ENCODE data around the gene SYNGR3. TPM values are rescaled to one million over a fixed set of nuclear protein-coding genes. Genes with fewer than 3 reads are reported as not detected.
"Not testable (repeated sequence)": the region's sequence is repeated elsewhere in the genome, so short reads cannot be mapped to it uniquely, and the experiment has no call there.

The SYNGR3 gene
- total RNA-seq, 2 experiments from 2014 or later = 4.8 to 5.9 TPM

DNA sequence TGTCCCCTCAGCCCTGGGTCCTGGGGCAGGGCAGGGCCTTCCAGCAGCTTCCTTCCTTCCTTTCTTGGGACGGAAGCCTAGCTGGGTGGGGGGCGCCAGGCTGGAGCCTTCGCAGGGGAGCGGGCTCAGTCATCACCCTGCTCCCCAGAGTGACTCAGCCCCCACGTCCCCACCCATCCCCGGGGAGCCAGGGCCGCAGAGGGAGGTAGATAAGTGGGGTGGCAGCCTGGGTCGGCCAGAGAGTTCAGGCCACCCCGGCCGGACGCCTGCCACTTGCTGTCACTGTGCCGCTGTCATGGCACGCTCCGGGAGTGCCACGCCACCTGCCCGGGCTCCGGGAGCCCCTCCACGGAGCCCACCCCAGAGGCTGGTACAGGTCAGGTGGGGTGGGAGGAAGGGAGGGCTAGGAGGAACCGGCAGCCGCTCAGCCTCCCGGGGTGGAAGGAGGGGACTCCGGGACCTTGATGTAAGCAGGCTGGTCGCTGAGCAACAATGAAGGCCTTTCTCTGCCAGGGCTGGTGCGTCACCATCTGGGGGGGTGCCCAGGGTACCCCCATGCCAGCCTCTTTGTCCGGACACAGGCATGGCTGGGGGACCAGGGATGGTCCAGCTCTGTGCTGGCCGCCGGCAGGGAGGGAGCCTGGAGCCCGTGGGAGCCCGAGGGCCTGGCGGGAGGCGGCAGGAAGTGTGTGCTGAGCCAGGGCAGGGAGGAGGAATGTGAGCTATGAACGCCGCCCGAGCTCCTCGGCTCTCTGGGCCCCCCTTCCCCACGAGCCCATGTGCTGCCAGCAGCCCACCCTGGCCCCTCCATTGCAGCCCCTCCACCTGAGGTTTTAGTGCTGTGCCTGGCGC is 43.5 kb downstream of the SYNGR3 start:
- H3K4me1 Mint-ChIP-seq = no peaks in the 10 kb centered on the region
- ATAC-seq (peak; percentile 50), DNase-seq (peak; percentile 35)
- ChIA-PET CTCF (interaction anchor here (0.6 kb wide), 1 partner anchor 162 kb away, joined by 4 read pairs; no protein-coding TSS in a partner anchor), POLR2A (no interaction called here)
- no peak overlapping the region for H3K27ac Mint-ChIP-seq
- no peaks in the 10 kb centered on the region for H3K9me3 Mint-ChIP-seq (ENCODE audit: low read depth)
- no peaks in the 10 kb centered on the region for H3K36me3 Mint-ChIP-seq (ENCODE audit: low read depth)
- H3K4me3 Mint-ChIP-seq = no peak overlapping the region
- H3K27me3 Mint-ChIP-seq = no peaks in the 10 kb centered on the region
- intact Hi-C loops (cut with DNase I, micrococcal nuclease) = no loop called here

DNA sequence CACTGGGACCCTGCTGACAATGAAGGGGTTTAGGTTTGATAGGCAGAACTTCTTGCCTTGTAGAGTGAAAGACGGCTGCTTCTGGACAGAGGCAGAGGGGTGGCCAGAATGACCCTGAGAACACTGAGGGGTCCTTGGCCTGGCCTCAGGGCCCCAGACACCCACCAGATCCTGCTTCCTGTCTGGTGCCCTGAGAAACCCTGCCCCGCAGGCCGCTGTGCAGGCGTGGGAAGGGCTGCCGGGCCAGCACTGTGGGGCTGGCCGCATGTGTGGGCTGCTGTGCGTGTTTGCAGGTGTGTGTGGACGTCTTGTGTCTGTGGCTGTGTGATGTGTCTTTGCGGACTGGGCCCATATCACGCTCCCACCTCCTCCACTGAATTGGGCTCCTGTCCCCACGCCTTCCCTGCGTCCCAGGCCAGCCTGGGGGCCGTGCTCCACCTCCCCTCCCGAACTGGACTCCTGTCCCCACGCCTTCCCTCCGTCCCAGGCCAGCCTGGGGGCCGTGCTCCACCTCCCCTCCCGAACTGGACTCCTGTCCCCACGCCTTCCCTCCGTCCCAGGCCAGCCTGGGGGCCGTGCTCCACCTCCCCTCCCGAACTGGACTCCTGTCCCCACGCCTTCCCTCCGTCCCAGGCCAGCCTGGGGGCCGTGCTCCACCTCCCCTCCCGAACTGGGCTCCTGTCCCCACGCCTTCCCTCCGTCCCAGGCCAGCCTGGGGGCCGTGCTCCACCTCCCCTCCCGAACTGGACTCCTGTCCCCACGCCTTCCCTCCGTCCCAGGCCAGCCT is 44.3 kb downstream of the SYNGR3 start:
- POLR2A ChIA-PET; H3K9me3 Mint-ChIP-seq (ENCODE audit: low read depth); H3K27me3 Mint-ChIP-seq; intact Hi-C loops (cut with DNase I, micrococcal nuclease); H3K4me1 Mint-ChIP-seq; H3K27ac Mint-ChIP-seq; H3K4me3 Mint-ChIP-seq; H3K36me3 Mint-ChIP-seq (ENCODE audit: low read depth); ATAC-seq; DNase-seq: not testable (repeated sequence)
- CTCF ChIA-PET = interaction anchor here (0.6 kb wide), 1 partner anchor 161 kb away, joined by 4 read pairs; no protein-coding TSS in a partner anchor

DNA sequence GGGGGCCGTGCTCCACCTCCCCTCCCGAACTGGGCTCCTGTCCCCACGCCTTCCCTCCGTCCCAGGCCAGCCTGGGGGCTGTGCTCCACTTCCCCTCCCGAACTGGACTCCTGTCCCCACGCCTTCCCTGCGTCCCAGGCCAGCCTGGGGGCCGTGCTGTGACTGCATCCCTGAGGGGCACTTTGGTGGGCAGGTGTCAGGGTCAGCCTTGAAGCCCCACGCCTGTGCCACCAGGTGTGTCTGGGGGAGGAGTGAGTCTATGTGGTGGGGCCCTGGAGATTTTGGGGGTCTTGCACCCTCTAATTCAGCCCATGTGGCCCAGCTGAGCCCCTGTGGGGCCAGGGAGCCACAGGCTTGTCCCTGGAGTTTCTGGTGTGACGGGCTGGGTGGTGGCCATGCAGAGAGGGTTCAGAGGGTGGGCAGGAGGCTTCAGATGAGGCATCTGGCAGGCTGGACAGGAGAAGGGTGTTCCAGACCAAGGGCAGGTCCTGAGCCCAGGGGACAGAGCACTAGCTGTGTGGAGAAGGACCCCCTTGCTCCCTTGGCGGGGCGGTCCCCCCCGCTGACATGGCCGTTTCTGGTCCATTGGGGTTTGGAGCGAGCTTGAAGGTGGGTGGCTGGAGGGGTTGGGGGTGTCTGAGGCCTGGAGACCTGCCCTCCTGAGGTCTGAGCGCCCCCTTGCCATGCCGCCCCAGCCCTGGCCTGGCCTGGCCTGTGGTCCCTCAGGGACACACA is 45.1 kb downstream of the SYNGR3 start:
- Mint-ChIP-seq H3K4me3 (no peak overlapping the region), H3K9me3 (ENCODE audit: low read depth) (no peaks in the 10 kb centered on the region), H3K27ac (no peak overlapping the region), H3K27me3 (no peaks in the 10 kb centered on the region), H3K4me1 (no peaks in the 10 kb centered on the region), H3K36me3 (ENCODE audit: low read depth) (no peaks in the 10 kb centered on the region)
- DNase-seq (no peak), ATAC-seq (no peak)
- ChIA-PET POLR2A (no interaction called here), CTCF (no interaction called here)
- intact Hi-C loops (cut with DNase I, micrococcal nuclease) = no loop called here

GRCh38 chr16:2035431-2036199 is 45.8 kb downstream of the SYNGR3 start:
- intact Hi-C loops (cut with DNase I, micrococcal nuclease) = no loop called here
- ChIA-PET CTCF (no interaction called here), POLR2A (no interaction called here)
- H3K27me3 Mint-ChIP-seq = no peaks in the 10 kb centered on the region
- H3K4me3 Mint-ChIP-seq = no peak overlapping the region
- ATAC-seq (no peak), DNase-seq (no peak)
- H3K9me3 Mint-ChIP-seq (ENCODE audit: low read depth) = no peaks in the 10 kb centered on the region
- H3K27ac Mint-ChIP-seq = no peak overlapping the region
- no peaks in the 10 kb centered on the region for H3K4me1 Mint-ChIP-seq
- no peaks in the 10 kb centered on the region for H3K36me3 Mint-ChIP-seq (ENCODE audit: low read depth)

- Mint-ChIP-seq H3K9me3 (ENCODE audit: low read depth) (no peaks in the 10 kb centered on the region), H3K4me1 (no peaks in the 10 kb centered on the region), H3K27me3 (no peaks in the 10 kb centered on the region), H3K4me3 (no peak overlapping the region), H3K27ac (no peak overlapping the region), H3K36me3 (ENCODE audit: low read depth) (no peaks in the 10 kb centered on the region)
- DNase-seq (no peak), ATAC-seq (no peak)
- CTCF ChIA-PET = interaction anchor here (0.6 kb wide), 1 partner anchor 789 kb away, joined by 3 read pairs; no protein-coding TSS in a partner anchor
- POLR2A ChIA-PET = no interaction called here
- intact Hi-C loops (cut with DNase I, micrococcal nuclease) = no loop called here
Measured at GRCh38 chr16:2036200-2036966, 46.6 kb downstream of the SYNGR3 start.

GRCh38 chr16:2037115-2037514 is 47.3 kb downstream of the SYNGR3 start:
- ATAC-seq (no peak), DNase-seq (no peak)
- no peaks in the 10 kb centered on the region for H3K27me3 Mint-ChIP-seq
- H3K4me3 Mint-ChIP-seq = no peak overlapping the region
- POLR2A ChIA-PET = no interaction called here
- intact Hi-C loops (cut with DNase I, micrococcal nuclease) = no loop called here
- no peaks in the 10 kb centered on the region for H3K36me3 Mint-ChIP-seq (ENCODE audit: low read depth)
- no peaks in the 10 kb centered on the region for H3K4me1 Mint-ChIP-seq
- no peak overlapping the region for H3K27ac Mint-ChIP-seq
- CTCF ChIA-PET = no interaction called here
- H3K9me3 Mint-ChIP-seq (ENCODE audit: low read depth) = no peaks in the 10 kb centered on the region

DNA sequence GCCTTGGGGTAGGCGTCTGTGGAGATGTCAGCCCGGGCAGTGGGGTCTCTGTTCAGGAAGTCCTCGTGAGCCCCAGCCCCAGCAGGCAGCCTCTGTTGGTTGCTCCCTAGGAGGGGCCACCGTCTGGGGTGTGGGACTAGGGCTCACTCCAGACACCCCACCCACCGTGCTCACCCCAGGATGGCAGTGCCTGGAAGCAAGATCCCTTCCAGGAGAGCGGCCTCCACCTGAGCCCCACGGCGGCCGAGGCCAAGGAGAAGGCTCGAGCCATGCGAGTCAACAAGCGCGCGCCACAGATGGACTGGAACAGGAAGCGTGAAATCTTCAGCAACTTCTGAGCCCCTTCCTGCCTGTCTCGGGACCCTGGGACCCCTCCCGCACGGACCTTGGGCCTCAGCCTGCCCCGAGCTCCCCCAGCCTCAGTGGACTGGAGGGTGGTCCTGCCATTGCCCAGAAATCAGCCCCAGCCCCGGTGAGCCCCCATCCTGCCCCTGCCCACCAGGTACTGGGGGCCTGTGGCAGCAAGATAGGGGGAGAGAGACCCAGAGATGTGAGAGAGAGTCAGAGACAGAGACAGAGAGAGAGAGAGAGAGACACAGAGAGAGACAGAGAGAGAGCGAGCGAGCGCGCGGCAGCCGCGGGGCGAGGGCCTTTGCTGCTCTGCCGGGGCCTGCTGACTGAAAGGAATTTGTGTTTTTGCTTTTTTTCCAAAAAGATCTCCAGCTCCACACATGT is 48.0 kb downstream of the SYNGR3 start:
- Mint-ChIP-seq H3K9me3 (ENCODE audit: low read depth) (no peaks in the 10 kb centered on the region), H3K4me1 (no peaks in the 10 kb centered on the region), H3K4me3 (no peak overlapping the region), H3K27me3 (no peaks in the 10 kb centered on the region), H3K36me3 (ENCODE audit: low read depth) (no peaks in the 10 kb centered on the region), H3K27ac (no peak overlapping the region)
- no peak for ATAC-seq
- CTCF ChIA-PET = no interaction called here
- POLR2A ChIA-PET = no interaction called here
- intact Hi-C loops (cut with DNase I, micrococcal nuclease) = no loop called here
- DNase-seq = no peak

- H3K27me3 Mint-ChIP-seq = no peaks in the 10 kb centered on the region
- intact Hi-C loops (cut with DNase I, micrococcal nuclease) = no loop called here
- H3K27ac Mint-ChIP-seq = no peak overlapping the region
- ChIA-PET CTCF (no interaction called here), POLR2A (no interaction called here)
- no peaks in the 10 kb centered on the region for H3K36me3 Mint-ChIP-seq (ENCODE audit: low read depth)
- no peak overlapping the region for H3K4me3 Mint-ChIP-seq
- ATAC-seq (peak; percentile 16), DNase-seq (no peak)
- H3K9me3 Mint-ChIP-seq (ENCODE audit: low read depth) = no peaks in the 10 kb centered on the region
- H3K4me1 Mint-ChIP-seq = no peaks in the 10 kb centered on the region
Measured at GRCh38 chr16:2038382-2039231, 48.8 kb downstream of the SYNGR3 start.

GRCh38 chr16:2039274-2040031 is 49.7 kb downstream of the SYNGR3 start:
- Mint-ChIP-seq H3K4me1 (no peaks in the 10 kb centered on the region), H3K27me3 (no peaks in the 10 kb centered on the region), H3K27ac (no peak overlapping the region), H3K36me3 (ENCODE audit: low read depth) (no peaks in the 10 kb centered on the region), H3K4me3 (no peak overlapping the region), H3K9me3 (ENCODE audit: low read depth) (no peaks in the 10 kb centered on the region)
- POLR2A ChIA-PET = no interaction called here
- ATAC-seq (no peak), DNase-seq (no peak)
- CTCF ChIA-PET = interaction anchor here (0.6 to 0.7 kb wide), 2 partner anchors 12 to 554 kb away, joined by 3 read pairs; no protein-coding TSS in a partner anchor
- intact Hi-C loops (cut with DNase I, micrococcal nuclease) = no loop called here

All from activated CD4-positive, alpha-beta T cell treated with anti-CD3 and anti-CD28 coated beads for 36 hours (primary cell).